PC-9 (cell line): ENCODE data around the gene VDAC1. TPM values are rescaled to one million over a fixed set of nuclear protein-coding genes. Genes with fewer than 3 reads are reported as not detected.
"Not testable (repeated sequence)": the region's sequence is repeated elsewhere in the genome, so short reads cannot be mapped to it uniquely, and the experiment has no call there.

Experiments
- BruUV-seq: library from RNA; stranded (reverse); fragments of 400-500 nt; replicated peaks from 2 replicates; lab custom pipeline; 2021; lab: Mats Ljungman, UMichigan
- CTCF ChIA-PET: fragments of 300-600 bp; sonication (Branson Sonifier 250); formaldehyde crosslinking; loops from one replicate; lab custom pipeline; 2022; ENCODE audit warnings: antibody characterized with exemption; lab: Charles Lee
- POLR2A ChIA-PET: fragments of 300-600 bp; sonication (Branson Sonifier 250); formaldehyde crosslinking; loops from one replicate; lab custom pipeline; 2022; ENCODE audit warnings: antibody characterized with exemption; ENCODE audit not compliant: unreplicated experiment; lab: Charles Lee
- DNase-seq, 2 experiments: peaks; one replicate each; pipeline versions ENCODE4 v3.0.0 to v3.0.0-alpha.2; 2015 to 2022; ENCODE audit warnings: mixed read lengths in 1 of 2
- H2AFZ ChIP-seq: fragments of 200-600 bp; sonication (generic); 2 replicates; pipeline ENCODE4 v1.8.1; 2017; ENCODE audit warnings: antibody characterized with exemption
- H3F3A ChIP-seq: fragments of 200-600 bp; sonication (generic); 2 replicates; pipeline ENCODE4 v1.8.1; 2017; ENCODE audit warnings: antibody characterized with exemption, mild to moderate bottlenecking, low read depth; ENCODE audit not compliant: insufficient read depth
- H3K27ac ChIP-seq: fragments of 200-600 bp; sonication (generic); 2 replicates; pipeline ENCODE4 v1.6.1; 2016; ENCODE audit warnings: mixed run types
- H3K27me3 ChIP-seq: fragments of 200-600 bp; sonication (generic); 2 replicates; pipeline ENCODE4 v1.6.1; 2016; ENCODE audit warnings: low read depth, mixed run types; ENCODE audit not compliant: insufficient read depth
- H3K36me3 ChIP-seq: fragments of 200-600 bp; sonication (generic); 2 replicates; pipeline ENCODE4 v1.6.1; 2016; ENCODE audit warnings: low read depth, mixed run types
- H3K4me1 ChIP-seq: fragments of 200-600 bp; sonication (generic); replicated peaks from 2 replicates; pipeline ENCODE4 v1.6.1; 2016; ENCODE audit warnings: mixed run types; ENCODE audit not compliant: insufficient read depth
- H3K4me2 ChIP-seq: fragments of 200-600 bp; sonication (generic); 2 replicates; pipeline ENCODE4 v1.6.1; 2017; ENCODE audit warnings: mixed run types
- H3K4me3 ChIP-seq: fragments of 200-600 bp; sonication (generic); 2 replicates; pipeline ENCODE4 v1.6.1; 2016; ENCODE audit warnings: mixed run types
- H3K79me2 ChIP-seq: fragments of 200-600 bp; sonication (generic); 2 replicates; pipeline ENCODE4 v1.6.1; 2017; ENCODE audit warnings: low read depth, mixed run types
- H3K9me2 ChIP-seq: fragments of 200-600 bp; sonication (generic); 2 replicates; pipeline ENCODE4 v1.8.1; 2017; ENCODE audit warnings: mild to moderate bottlenecking; ENCODE audit not compliant: insufficient read depth
- H3K9me3 ChIP-seq: fragments of 200-600 bp; sonication (generic); 2 replicates; pipeline ENCODE4 v1.8.1; 2016; ENCODE audit warnings: low read depth; ENCODE audit not compliant: insufficient read depth
- H4K20me1 ChIP-seq: fragments of 200-600 bp; sonication (generic); 2 replicates; pipeline ENCODE4 v1.8.1; 2017; ENCODE audit not compliant: insufficient read depth
- EZH2 ChIP-seq: fragments of 200-600 bp; sonication (generic); IDR thresholded peaks from 2 replicates; pipeline ENCODE4 v1.8.0; 2017; ENCODE audit warnings: antibody characterized with exemption, low read depth
- intact Hi-C: fragments of 100-400 bp; cut with micrococcal nuclease; formaldehyde crosslinking; loops from one replicate; pipeline ENCODE4 v1.10.0; 2022; ENCODE audit not compliant: unreplicated experiment
- total RNA-seq: library from RNA; stranded (reverse); gene quantifications from 2 replicates; pipeline ENCODE4 v1.2.3, GENCODE V29; 2021
- TF ChIP-seq, protein P1 (sequence below): fragments of 200-600 bp; sonication (generic); conservative IDR thresholded peaks from 2 replicates; pipeline ENCODE4 v1.6.1; 2017; ENCODE audit warnings: mixed run types, antibody characterized with exemption, mild to moderate bottlenecking, moderate library complexity

Gene VDAC1
- total RNA-seq, 1 experiment from 2014 or later, result 228 TPM

DNA sequence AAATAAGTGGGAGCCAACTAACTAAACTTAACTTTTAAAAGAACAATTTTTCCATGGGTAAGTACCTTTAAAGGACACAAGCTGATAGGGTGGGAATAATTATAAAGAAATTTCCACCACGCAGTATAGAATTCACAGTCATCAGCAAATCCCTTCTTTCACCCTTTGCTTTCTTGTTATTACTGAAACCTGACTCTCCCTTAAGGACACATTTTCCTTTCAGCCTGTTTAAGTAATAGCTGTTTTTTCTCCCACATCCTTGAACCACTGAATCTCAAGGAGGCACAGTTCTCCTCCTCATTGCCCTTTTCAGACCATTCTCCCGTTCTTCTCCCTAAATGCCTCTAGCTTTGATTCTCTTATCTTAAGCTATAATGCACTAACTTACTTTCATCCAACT lies 42.6 kb downstream of the VDAC1 start:
- Histone ChIP-seq H3K27ac (no peak overlapping the region), H3K36me3 (peaks cover 32% of the 10 kb centered on the region), H3K4me2 (no peak overlapping the region), H3K9me2 (no peaks in the 10 kb centered on the region), H3K4me3 (no peak overlapping the region), H3K9me3 (no peaks in the 10 kb centered on the region), H2AFZ (no peak overlapping the region), H3F3A (peaks cover 10% of the 10 kb centered on the region; the same call in 1 of the 2 replicates), H4K20me1 (no peaks in the 10 kb centered on the region), H3K79me2 (peaks cover 53% of the 10 kb centered on the region), H3K27me3 (no peaks in the 10 kb centered on the region), H3K4me1 (peaks cover 3% of the 10 kb centered on the region; the same call in 1 of the 2 replicates)
- ChIA-PET CTCF (no interaction called here), POLR2A (no interaction called here)
- TF ChIP-seq, protein P1, sequence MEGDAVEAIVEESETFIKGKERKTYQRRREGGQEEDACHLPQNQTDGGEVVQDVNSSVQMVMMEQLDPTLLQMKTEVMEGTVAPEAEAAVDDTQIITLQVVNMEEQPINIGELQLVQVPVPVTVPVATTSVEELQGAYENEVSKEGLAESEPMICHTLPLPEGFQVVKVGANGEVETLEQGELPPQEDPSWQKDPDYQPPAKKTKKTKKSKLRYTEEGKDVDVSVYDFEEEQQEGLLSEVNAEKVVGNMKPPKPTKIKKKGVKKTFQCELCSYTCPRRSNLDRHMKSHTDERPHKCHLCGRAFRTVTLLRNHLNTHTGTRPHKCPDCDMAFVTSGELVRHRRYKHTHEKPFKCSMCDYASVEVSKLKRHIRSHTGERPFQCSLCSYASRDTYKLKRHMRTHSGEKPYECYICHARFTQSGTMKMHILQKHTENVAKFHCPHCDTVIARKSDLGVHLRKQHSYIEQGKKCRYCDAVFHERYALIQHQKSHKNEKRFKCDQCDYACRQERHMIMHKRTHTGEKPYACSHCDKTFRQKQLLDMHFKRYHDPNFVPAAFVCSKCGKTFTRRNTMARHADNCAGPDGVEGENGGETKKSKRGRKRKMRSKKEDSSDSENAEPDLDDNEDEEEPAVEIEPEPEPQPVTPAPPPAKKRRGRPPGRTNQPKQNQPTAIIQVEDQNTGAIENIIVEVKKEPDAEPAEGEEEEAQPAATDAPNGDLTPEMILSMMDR, result no peak
- TF ChIP-seq EZH2, result no peak
- DNase-seq, result no peak
- intact Hi-C loops, result no loop called here
- BruUV-seq, result no TSS peak

DNA sequence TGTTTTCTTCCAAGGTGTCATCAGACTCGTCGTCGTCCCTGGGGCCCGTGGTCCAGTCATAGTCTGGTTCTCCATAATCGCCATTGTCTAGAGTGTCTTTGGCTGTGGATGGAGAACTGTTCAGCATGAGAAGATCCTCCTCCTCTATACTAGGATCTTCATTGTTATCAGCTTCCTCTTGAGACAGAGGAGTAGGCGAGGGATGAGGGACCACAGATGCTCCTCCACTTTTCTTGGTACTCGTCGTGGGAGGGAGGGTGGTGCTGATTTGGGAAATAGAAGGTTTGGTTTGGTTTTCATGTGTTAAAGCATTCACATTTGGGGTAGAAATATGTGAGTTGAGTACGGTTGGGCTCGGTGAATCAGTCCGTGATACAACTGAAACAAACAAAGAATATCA lies 45.1 kb downstream of the VDAC1 start:
- H3K9me2 ChIP-seq, result no peaks in the 10 kb centered on the region
- TF ChIP-seq EZH2, result no peak
- DNase-seq, result no peak
- peaks cover 43% of the 10 kb centered on the region for H3K36me3 ChIP-seq
- peaks cover 10% of the 10 kb centered on the region for H3F3A ChIP-seq
- H3K4me2 ChIP-seq, result no peak overlapping the region
- peaks cover 28% of the 10 kb centered on the region for H3K79me2 ChIP-seq
- ChIA-PET CTCF (no interaction called here), POLR2A (no interaction called here)
- H3K9me3 ChIP-seq, result no peaks in the 10 kb centered on the region
- no peaks in the 10 kb centered on the region for H3K27me3 ChIP-seq
- no peak overlapping the region for H2AFZ ChIP-seq
- no peaks in the 10 kb centered on the region for H4K20me1 ChIP-seq
- H3K4me1 ChIP-seq, result no peaks in the 10 kb centered on the region
- no TSS peak for BruUV-seq
- H3K4me3 ChIP-seq, result no peak overlapping the region
- intact Hi-C loops, result no loop called here
- H3K27ac ChIP-seq, result no peak overlapping the region

DNA sequence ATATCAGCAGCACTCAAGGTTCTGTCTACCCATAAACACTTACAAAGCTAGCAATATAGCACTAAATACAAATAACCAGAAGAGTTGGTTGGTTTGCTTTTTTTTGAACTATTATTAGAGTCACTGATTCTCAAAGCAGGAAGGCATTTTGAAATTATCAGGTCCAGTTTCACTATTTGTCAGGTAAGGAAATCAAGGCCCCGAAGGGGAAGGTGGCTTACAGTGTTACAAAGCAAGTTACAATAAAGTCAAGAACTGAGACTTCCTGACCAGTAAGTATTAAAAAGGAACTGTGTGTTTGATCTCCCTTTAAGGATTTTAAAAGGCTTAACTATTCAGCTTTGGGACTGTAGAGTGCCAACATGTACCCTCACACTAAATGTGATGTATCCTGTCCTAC lies 47.2 kb downstream of the VDAC1 start:
- H2AFZ ChIP-seq, result no peak overlapping the region
- no peaks in the 10 kb centered on the region for H4K20me1 ChIP-seq
- H3F3A ChIP-seq, result peaks cover 7% of the 10 kb centered on the region
- BruUV-seq, result no TSS peak
- CTCF ChIA-PET, result no interaction called here
- no peaks in the 10 kb centered on the region for H3K9me3 ChIP-seq
- peaks cover 34% of the 10 kb centered on the region for H3K36me3 ChIP-seq
- intact Hi-C loops, result no loop called here
- no peaks in the 10 kb centered on the region for H3K27me3 ChIP-seq
- H3K27ac ChIP-seq, result peak overlapping the region; percentile 37; the same call in 1 of the 2 replicates
- H3K4me2 ChIP-seq, result no peak overlapping the region
- H3K79me2 ChIP-seq, result peaks cover 9% of the 10 kb centered on the region; the same call in 1 of the 2 replicates
- no peak for DNase-seq
- POLR2A ChIA-PET, result no interaction called here
- TF ChIP-seq EZH2, result no peak
- TF ChIP-seq, protein P1, result no peak
- H3K4me3 ChIP-seq, result no peak overlapping the region
- H3K9me2 ChIP-seq, result no peaks in the 10 kb centered on the region
- H3K4me1 ChIP-seq, result no peaks in the 10 kb centered on the region

DNA sequence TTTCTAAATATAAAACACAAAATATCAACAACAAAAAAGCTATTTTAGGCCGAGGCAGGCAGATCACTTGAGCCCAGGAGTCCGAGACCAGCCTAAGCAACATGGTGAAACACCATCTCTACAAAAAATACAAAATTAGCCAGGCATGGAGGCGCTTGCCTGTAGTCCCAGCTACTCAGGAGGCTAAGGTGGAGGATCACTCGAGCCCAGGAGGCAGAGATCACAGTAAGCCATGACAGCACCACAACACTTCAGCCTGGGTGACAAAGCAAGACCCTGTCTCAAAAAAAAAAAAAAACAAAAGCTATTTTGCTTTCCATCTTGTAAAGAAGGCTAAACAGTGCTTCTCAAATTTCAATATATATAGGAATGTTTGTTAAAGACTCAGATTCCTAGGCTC lies 47.7 kb downstream of the VDAC1 start:
- intact Hi-C loops, result no loop called here
- TF ChIP-seq, protein P1, result no peak
- TF ChIP-seq EZH2, result no peak
- POLR2A ChIA-PET, result no interaction called here

DNA sequence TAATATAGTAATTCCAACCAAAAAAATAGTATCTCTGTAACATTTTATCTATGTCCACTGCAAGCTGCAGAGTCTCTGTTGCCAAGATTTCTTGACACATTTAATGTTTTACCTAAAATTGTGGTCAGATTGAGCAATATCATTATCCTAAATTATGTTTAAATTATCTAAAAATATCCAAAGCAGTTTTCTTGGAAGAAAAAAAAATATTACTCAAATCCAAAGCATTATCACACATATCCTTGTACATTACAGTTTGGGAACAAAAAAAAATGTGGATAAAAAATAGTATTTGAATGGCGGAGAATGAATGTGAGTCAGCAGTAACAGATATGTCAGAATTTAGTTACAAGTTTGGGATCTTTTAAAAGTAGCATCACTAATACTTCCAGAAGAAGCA lies 48.6 kb downstream of the VDAC1 start:
- H3K27me3 ChIP-seq, H3K27ac ChIP-seq, H4K20me1 ChIP-seq, intact Hi-C loops, DNase-seq, H3K9me2 ChIP-seq, H3K9me3 ChIP-seq, H3K4me3 ChIP-seq, BruUV-seq, H3F3A ChIP-seq, H3K4me1 ChIP-seq, H3K4me2 ChIP-seq, H2AFZ ChIP-seq, POLR2A ChIA-PET, H3K79me2 ChIP-seq, CTCF ChIA-PET: not testable (repeated sequence)
- peaks cover 34% of the 10 kb centered on the region for H3K36me3 ChIP-seq

More for the DNA sequence above, 47.7 kb downstream of the VDAC1 start:
- no peaks in the 10 kb centered on the region for H3K27me3 ChIP-seq
- peaks cover 3% of the 10 kb centered on the region for H3F3A ChIP-seq
- no peaks in the 10 kb centered on the region for H3K9me2 ChIP-seq
- H3K36me3 ChIP-seq, result peaks cover 34% of the 10 kb centered on the region
- no peak overlapping the region for H3K4me3 ChIP-seq
- no TSS peak for BruUV-seq
- no peaks in the 10 kb centered on the region for H4K20me1 ChIP-seq
- H3K27ac ChIP-seq, result no peak overlapping the region; the same call in 1 of the 2 replicates
- no peaks in the 10 kb centered on the region for H3K4me1 ChIP-seq
- no peak overlapping the region for H3K4me2 ChIP-seq
- H2AFZ ChIP-seq, result no peak overlapping the region
- peaks cover 4% of the 10 kb centered on the region; the same call in 1 of the 2 replicates for H3K79me2 ChIP-seq
- CTCF ChIA-PET, result no interaction called here
- no peak for DNase-seq
- H3K9me3 ChIP-seq, result no peaks in the 10 kb centered on the region
